ENCODE measurements around the gene SERPINE2. TPM values are rescaled to one million over a fixed set of nuclear protein-coding genes. Genes with fewer than 3 reads are reported as not detected.

The SERPINE2 gene
- total RNA-seq, 1 donor from 2014 or later: 19.2 TPM

- H3K27me3 Mint-ChIP-seq (ENCODE audit: low read depth): no peaks in the 10 kb centered on the region
- no peak for DNase-seq (ENCODE audit: low spot score)
- H3K27ac Mint-ChIP-seq: no peak overlapping the region
- H3K4me1 Mint-ChIP-seq (ENCODE audit: low read depth): peaks cover 60% of the 10 kb centered on the region
- intact Hi-C loops (cut with micrococcal nuclease): loop anchor here (10.0 kb wide), 2 partner anchors 1080 to 1300 kb away; partner anchors contain the start of gene FARSB
- peaks cover under 1% of the 10 kb centered on the region for H3K36me3 Mint-ChIP-seq (ENCODE audit: low read depth)
- H3K9me3 Mint-ChIP-seq: no peaks in the 10 kb centered on the region
- no peak overlapping the region for H3K4me3 Mint-ChIP-seq (ENCODE audit: low read depth)
Observed at GRCh38 chr2:223954401-223954800, 84.7 kb downstream of the SERPINE2 start.

- no peak overlapping the region for H3K27ac Mint-ChIP-seq
- no peak overlapping the region for H3K4me3 Mint-ChIP-seq (ENCODE audit: low read depth)
- no peaks in the 10 kb centered on the region for H3K9me3 Mint-ChIP-seq
- intact Hi-C loops (cut with micrococcal nuclease): loop anchor here (10.0 kb wide), 2 partner anchors 1082 to 1298 kb away; partner anchors contain the start of gene FARSB
- no peak for DNase-seq (ENCODE audit: low spot score)
- H3K36me3 Mint-ChIP-seq (ENCODE audit: low read depth): no peaks in the 10 kb centered on the region
- H3K27me3 Mint-ChIP-seq (ENCODE audit: low read depth): no peaks in the 10 kb centered on the region
- H3K4me1 Mint-ChIP-seq (ENCODE audit: low read depth): peaks cover 62% of the 10 kb centered on the region
Observed at GRCh38 chr2:223952280-223952968, 86.7 kb downstream of the SERPINE2 start.

GRCh38 chr2:223950448-223951347 lies 88.4 kb downstream of the SERPINE2 start:
- Mint-ChIP-seq H3K27me3 (ENCODE audit: low read depth) (no peaks in the 10 kb centered on the region), H3K27ac (peak overlapping the region; percentile 67), H3K36me3 (ENCODE audit: low read depth) (no peaks in the 10 kb centered on the region), H3K4me1 (ENCODE audit: low read depth) (peaks cover 61% of the 10 kb centered on the region), H3K4me3 (ENCODE audit: low read depth) (no peak overlapping the region), H3K9me3 (no peaks in the 10 kb centered on the region)
- intact Hi-C loops (cut with micrococcal nuclease): loop anchor here (10.0 kb wide), 2 partner anchors 1084 to 1296 kb away; partner anchors contain the start of gene FARSB
- no peak for DNase-seq (ENCODE audit: low spot score)

DNA sequence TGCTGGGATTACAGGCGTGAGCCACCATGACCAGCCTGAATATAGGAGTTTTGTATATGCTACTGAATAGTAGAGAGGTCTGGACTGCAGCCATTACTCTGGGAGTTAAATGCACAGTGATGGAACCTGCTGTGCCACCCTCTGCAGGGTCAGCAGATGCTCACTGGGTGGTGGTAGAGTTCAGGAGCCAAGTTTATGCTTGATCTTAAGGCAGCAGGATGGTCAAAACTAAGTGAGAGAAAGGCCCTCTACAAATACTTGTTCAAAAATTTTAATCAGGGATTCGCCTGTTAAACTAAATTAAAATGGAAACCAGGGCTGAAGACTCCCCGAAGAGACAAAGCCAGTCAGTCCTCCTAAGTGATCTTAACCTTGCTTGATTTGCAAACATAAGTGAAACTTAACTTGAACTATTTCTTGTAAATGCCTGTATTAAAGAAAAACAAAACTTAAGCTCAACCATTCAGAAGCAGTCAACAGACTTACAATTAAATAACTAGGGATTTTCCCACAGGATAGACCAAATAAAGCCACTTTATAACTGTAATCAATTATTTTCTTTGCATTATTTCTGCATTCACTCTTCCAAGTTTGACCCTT lies 89.7 kb downstream of the SERPINE2 start:
- Mint-ChIP-seq H3K27ac (peak overlapping the region; percentile 59), H3K4me3 (ENCODE audit: low read depth) (no peak overlapping the region), H3K27me3 (ENCODE audit: low read depth) (no peaks in the 10 kb centered on the region), H3K9me3 (no peaks in the 10 kb centered on the region), H3K36me3 (ENCODE audit: low read depth) (no peaks in the 10 kb centered on the region), H3K4me1 (ENCODE audit: low read depth) (peaks cover 51% of the 10 kb centered on the region)
- DNase-seq (ENCODE audit: low spot score): no peak
- intact Hi-C loops (cut with micrococcal nuclease): loop anchor here (10.0 kb wide), 1 partner anchor 255 kb away; no protein-coding TSS in a partner anchor

DNA sequence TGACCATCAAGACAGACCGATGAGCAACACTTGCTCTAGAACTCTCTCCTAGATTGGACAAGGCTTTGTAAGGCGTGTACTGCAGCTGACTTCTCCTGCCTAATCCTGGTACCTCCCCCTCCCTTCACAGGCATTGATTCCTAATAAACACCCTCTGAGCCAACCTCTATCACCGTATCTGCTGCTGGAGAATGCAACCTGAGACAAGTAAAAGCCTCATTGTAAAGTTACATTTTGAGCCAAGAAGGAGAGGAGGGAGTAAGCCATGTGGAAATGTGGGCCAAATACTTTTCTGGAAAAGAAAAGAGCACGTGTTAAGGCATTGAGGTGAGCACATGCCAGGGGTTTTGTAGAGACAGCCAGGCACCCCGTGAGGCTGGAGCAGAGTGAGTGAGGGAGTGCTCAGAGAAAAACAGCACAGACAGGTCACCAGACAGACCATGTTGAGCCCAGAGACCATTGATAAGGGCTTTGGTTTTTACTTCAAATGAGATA lies 91.3 kb downstream of the SERPINE2 start:
- Mint-ChIP-seq H3K4me1 (ENCODE audit: low read depth) (peaks cover 55% of the 10 kb centered on the region), H3K27ac (peak overlapping the region; percentile 42), H3K4me3 (ENCODE audit: low read depth) (no peak overlapping the region), H3K36me3 (ENCODE audit: low read depth) (peaks cover 5% of the 10 kb centered on the region), H3K27me3 (ENCODE audit: low read depth) (no peaks in the 10 kb centered on the region), H3K9me3 (no peaks in the 10 kb centered on the region)
- no peak for DNase-seq (ENCODE audit: low spot score)
- intact Hi-C loops (cut with micrococcal nuclease): loop anchor here (10.0 kb wide), 1 partner anchor 253 kb away; no protein-coding TSS in a partner anchor

- H3K4me1 Mint-ChIP-seq (ENCODE audit: low read depth): peaks cover 56% of the 10 kb centered on the region
- peak overlapping the region; percentile 31 for H3K27ac Mint-ChIP-seq
- peaks cover 5% of the 10 kb centered on the region for H3K9me3 Mint-ChIP-seq
- no peaks in the 10 kb centered on the region for H3K27me3 Mint-ChIP-seq (ENCODE audit: low read depth)
- intact Hi-C loops (cut with micrococcal nuclease): loop anchor here (1.0 to 10.0 kb wide), 2 partner anchors 12 to 251 kb away; partner anchors contain the start of gene MRPL44
- H3K4me3 Mint-ChIP-seq (ENCODE audit: low read depth): peak overlapping the region; percentile 80
- no peak for DNase-seq (ENCODE audit: low spot score)
- H3K36me3 Mint-ChIP-seq (ENCODE audit: low read depth): peaks cover 15% of the 10 kb centered on the region
Observed at GRCh38 chr2:223945755-223946154, 93.3 kb downstream of the SERPINE2 start.

DNA sequence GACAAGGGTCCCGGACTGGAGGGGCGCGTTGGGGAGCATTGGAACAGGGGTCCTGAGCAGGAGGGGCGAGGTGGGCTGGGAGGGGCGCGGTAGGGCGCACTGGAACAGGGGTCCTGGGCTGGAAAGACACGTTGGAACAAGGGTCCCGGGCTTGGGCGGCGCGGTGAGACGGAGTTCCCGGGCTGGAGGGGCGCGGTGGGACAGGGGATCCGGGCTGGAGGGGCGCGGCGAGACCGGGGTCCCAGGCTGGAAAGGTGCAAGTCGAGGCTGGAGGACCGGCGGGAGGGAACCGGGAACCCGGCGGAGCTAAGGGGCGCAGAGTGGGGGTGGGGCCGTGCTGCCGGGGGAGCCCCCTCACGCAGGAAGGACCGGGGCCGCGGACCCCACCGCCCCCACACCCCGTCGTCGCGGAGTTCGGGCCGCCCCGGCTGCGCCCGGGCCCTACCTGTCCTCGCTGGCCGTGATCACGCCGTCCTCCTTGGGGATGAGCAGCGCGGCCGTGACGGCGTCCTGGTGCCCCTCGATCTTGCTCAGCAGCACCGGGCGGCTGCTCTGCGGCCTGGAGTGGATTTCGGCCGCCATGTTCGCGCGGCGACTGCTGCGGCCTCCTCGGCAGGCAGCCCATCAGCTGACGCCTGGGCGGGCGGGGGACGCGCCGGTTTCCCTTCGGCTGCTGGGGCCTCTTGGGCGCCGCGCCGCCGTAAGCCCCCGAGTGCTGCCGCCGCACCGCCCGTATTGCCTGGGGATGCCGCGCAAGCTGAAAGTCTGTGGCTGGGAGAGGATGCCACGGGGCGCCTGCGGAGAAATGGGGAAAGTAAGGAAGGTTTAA lies 94.2 kb downstream of the SERPINE2 start, which contains the start of gene WDFY1:
TSS of gene WDFY1 (minus strand) at position 633 of the 829 bp plus-strand sequence. CDS start at position 582, 51 bp downstream.
- no peaks in the 10 kb centered on the region for H3K27me3 Mint-ChIP-seq (ENCODE audit: low read depth)
- peak within 1 kb of the TSS; percentile 89 for H3K4me3 Mint-ChIP-seq (ENCODE audit: low read depth)
- peaks cover 16% of the 10 kb centered on the region for H3K36me3 Mint-ChIP-seq (ENCODE audit: low read depth)
- peak; percentile 71 for DNase-seq (ENCODE audit: low spot score)
- H3K4me1 Mint-ChIP-seq (ENCODE audit: low read depth): peaks cover 48% of the 10 kb centered on the region
- intact Hi-C loops (cut with micrococcal nuclease): loop anchor here (1.0 to 10.0 kb wide), 3 partner anchors 12 to 250 kb away; partner anchors contain the start of gene MRPL44
- peak within 1 kb of the TSS; percentile 85 for H3K27ac Mint-ChIP-seq
- peaks cover 5% of the 10 kb centered on the region for H3K9me3 Mint-ChIP-seq

DNA sequence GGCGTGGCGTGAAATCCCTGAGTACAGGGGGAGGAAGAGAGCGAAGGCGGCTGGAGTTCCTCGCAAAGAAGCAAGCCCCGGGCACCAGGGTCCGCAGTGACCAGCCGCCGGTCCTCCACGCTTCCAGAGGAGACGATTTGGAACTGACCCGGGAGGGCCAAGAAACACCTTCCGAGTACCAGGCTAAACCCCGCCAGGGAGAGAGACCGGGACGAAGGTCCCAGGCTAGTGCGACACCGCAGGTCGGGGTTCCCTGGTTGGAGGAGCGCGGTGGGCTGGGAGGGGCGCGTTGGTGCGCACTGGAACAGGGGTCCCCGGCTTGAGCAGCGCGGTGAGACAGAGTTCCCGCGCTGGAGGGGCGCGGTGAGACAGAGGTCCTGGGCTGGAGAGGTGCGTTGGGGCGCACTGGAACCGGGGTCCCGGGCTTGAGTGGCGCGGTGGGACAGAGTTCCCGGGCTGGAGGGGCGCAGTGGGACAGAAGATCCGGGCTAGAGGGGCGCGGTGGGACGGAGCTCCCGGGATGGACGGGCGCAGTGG lies 94.9 kb downstream of the SERPINE2 start:
- intact Hi-C loops (cut with micrococcal nuclease): loop anchor here (5.0 to 10.0 kb wide), 2 partner anchors 83 to 249 kb away; no protein-coding TSS in a partner anchor
- H3K27me3 Mint-ChIP-seq (ENCODE audit: low read depth): no peaks in the 10 kb centered on the region
- H3K27ac Mint-ChIP-seq: peak overlapping the region; percentile 85
- DNase-seq (ENCODE audit: low spot score): no peak
- H3K4me3 Mint-ChIP-seq (ENCODE audit: low read depth): peak overlapping the region; percentile 89
- peaks cover 12% of the 10 kb centered on the region for H3K9me3 Mint-ChIP-seq
- H3K36me3 Mint-ChIP-seq (ENCODE audit: low read depth): peaks cover 23% of the 10 kb centered on the region
- peaks cover 48% of the 10 kb centered on the region for H3K4me1 Mint-ChIP-seq (ENCODE audit: low read depth)

DNA sequence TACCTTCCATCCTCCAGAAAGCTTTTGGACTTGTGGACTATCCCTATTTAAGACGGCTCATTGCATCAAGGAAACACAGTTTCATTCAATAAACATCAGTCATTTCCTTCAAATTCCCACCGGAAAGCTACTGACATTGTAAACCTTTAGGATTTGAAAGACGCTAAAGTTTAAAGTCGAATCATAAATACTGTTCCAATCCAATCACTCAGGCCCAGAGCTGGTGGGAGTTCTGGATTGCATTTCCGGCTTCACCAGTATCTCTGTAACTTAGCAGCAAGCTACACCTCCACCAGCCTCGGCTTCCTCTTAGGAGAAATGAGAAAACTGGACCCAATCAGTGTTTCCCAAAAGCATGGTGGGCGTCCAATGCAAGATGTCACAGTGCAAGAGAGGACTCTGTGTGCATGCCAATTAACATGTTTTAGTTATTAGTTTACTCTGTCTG lies 95.5 kb downstream of the SERPINE2 start:
- Mint-ChIP-seq H3K9me3 (peaks cover 16% of the 10 kb centered on the region), H3K4me1 (ENCODE audit: low read depth) (peaks cover 49% of the 10 kb centered on the region), H3K4me3 (ENCODE audit: low read depth) (peak overlapping the region; percentile 89), H3K27me3 (ENCODE audit: low read depth) (no peaks in the 10 kb centered on the region), H3K36me3 (ENCODE audit: low read depth) (peaks cover 29% of the 10 kb centered on the region), H3K27ac (peak overlapping the region; percentile 74)
- no peak for DNase-seq (ENCODE audit: low spot score)
- intact Hi-C loops (cut with micrococcal nuclease): loop anchor here (5.0 to 10.0 kb wide), 2 partner anchors 84 to 249 kb away; no protein-coding TSS in a partner anchor

DNA sequence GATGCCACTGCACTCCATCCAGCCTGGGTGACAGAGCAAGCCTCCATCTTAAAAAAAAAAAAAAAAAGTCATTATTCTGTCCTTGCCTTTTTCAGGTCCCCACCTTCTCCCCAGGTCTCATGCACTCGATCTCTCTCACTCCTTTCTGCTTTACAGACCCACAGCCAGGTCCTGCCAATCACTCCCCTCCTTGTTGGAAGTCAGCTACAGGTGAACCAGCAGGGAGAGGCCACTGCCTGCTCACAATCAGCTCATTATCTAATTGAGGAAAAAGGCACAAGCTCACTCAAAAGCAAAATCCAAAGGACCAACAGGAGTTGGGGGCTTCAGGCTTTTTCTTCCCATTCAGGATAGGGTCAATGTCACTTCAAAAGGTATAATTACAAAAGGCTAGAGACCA lies 96.0 kb downstream of the SERPINE2 start:
- DNase-seq (ENCODE audit: low spot score): no peak
- Mint-ChIP-seq H3K27ac (peak overlapping the region; percentile 74), H3K36me3 (ENCODE audit: low read depth) (peaks cover 31% of the 10 kb centered on the region), H3K9me3 (peaks cover 16% of the 10 kb centered on the region), H3K4me1 (ENCODE audit: low read depth) (peaks cover 52% of the 10 kb centered on the region), H3K4me3 (ENCODE audit: low read depth) (peak overlapping the region; percentile 89), H3K27me3 (ENCODE audit: low read depth) (no peaks in the 10 kb centered on the region)
- intact Hi-C loops (cut with micrococcal nuclease): loop anchor here (5.0 to 10.0 kb wide), 2 partner anchors 84 to 248 kb away; no protein-coding TSS in a partner anchor

Measured in activated T-helper 2 cell treated with anti-CD3 and anti-CD28 coated beads, Interferon-gamma antibody, Interleukin-2, Interleukin-4, amounts not matched to agents 10 μg/mL and 5 μg/mL and 100 μg/mL, durations not matched to agents 14 hours and 24 hours and 36 hours (primary cell).